K562 (cell line): ENCODE data around the gene JPH3. TPM values are rescaled to one million over a fixed set of nuclear protein-coding genes. Genes with fewer than 3 reads are reported as not detected.

Experiments used
- PHB ChIP-seq: fragments of 250-450 bp; sonication (Bioruptor Pico); IDR thresholded peaks from 2 replicates; pipeline ENCODE4 v1.5.0; 2021
- POLR3A ChIP-seq: IDR thresholded peaks from 2 replicates; pipeline ENCODE4 v1.6.1; 2011; ENCODE audit warnings: borderline replicate concordance, mild to moderate bottlenecking, moderate library complexity; ENCODE audit not compliant: insufficient read length, insufficient read depth; ENCODE audit errors: extremely low read depth
- POLR3G ChIP-seq: IDR thresholded peaks from 2 replicates; pipeline ENCODE4 v1.6.1; 2011; ENCODE audit not compliant: insufficient read length, insufficient replicate concordance; ENCODE audit errors: extremely low read depth
- SP2 ChIP-seq: IDR thresholded peaks from 2 replicates; pipeline ENCODE4 v1.6.1; 2011; ENCODE audit warnings: mild to moderate bottlenecking, low read depth, low read length, moderate library complexity; ENCODE audit not compliant: poor library complexity, severe bottlenecking; ENCODE audit errors: extremely low read depth
- TFAM ChIP-seq: fragments of 250-450 bp; sonication (Bioruptor Pico); conservative IDR thresholded peaks from 2 replicates; pipeline ENCODE4 v1.5.0; 2021; ENCODE audit warnings: mild to moderate bottlenecking, moderate library complexity
- TOE1 ChIP-seq, 2 experiments: fragments of 450-650 bp in 1 of 2; sonication (generic) in 1 of 2; formaldehyde crosslinking in 1 of 2; IDR thresholded peaks; 2 replicates each; pipeline versions ENCODE4 v1.7.1 to v1.8.0; 2016 to 2022; ENCODE audit warnings: borderline replicate concordance in 2 of 2, mild to moderate bottlenecking in 2 of 2, antibody characterized with exemption in 1 of 2, inconsistent platforms in 1 of 2, low read depth in 1 of 2, missing genetic modification reagents in 1 of 2, moderate library complexity in 1 of 2
- polyA plus RNA-seq, 8 experiments: library from polyadenylated mRNA; depleted of rRNA in 4 of 8; stranded (reverse) in 5 of 8; unstranded in 3 of 8; fragments of >200 nt; fragmentation: Nextera tagmentation in 2 of 8; fragmentation: Illumina TruSeq in 1 of 8; extraction: Ambion mirVana in 2 of 8; extraction: Trizol in 1 of 8; gene quantifications; 2 replicates each; pipeline versions ENCODE4 v1.2.1 to v1.2.3, GENCODE V29; 2011 to 2014; ENCODE audit warnings: inconsistent platforms in 1 of 8, missing spikeins in 1 of 8
- total RNA-seq, 7 experiments: library from RNA; depleted of rRNA in 6 of 7; stranded (reverse); fragments of >200 nt in 6 of 7; fragmentation: Illumina TruSeq in 2 of 7; extraction: Trizol in 2 of 7; gene quantifications; 2 replicates each; pipeline versions ENCODE4 v1.2.1 to v1.2.3, GENCODE V29; 2011 to 2021; ENCODE audit warnings: low replicate concordance in 1 of 7
- TF ChIP-seq, protein P1 (sequence below), 2 experiments: fragments of 450-650 bp; formaldehyde crosslinking in 1 of 2; IDR thresholded peaks; 2 replicates each; pipeline versions ENCODE4 v1.4.0 to v1.6.1; 2014 to 2020; ENCODE audit warnings: mild to moderate bottlenecking in 2 of 2, borderline replicate concordance in 1 of 2, low read depth in 1 of 2
- TF ChIP-seq, protein P2 (sequence below): fragments of 200-800 bp; sonication (Bioruptor generic); IDR thresholded peaks from 2 replicates; pipeline ENCODE4 v1.6.1; 2017; ENCODE audit warnings: missing genetic modification characterization, missing compliant biosample characterization
- TF ChIP-seq, protein P3 (sequence below), 2 experiments: IDR thresholded peaks in 1 of 2; conservative IDR thresholded peaks in 1 of 2; 2 replicates each; pipeline ENCODE4 v1.6.1; 2016; ENCODE audit warnings: low read depth in 2 of 2, mild to moderate bottlenecking in 1 of 2, missing compliant biosample characterization in 1 of 2, missing genetic modification characterization in 1 of 2, moderate library complexity in 1 of 2
- TF ChIP-seq, protein P4 (sequence below), 2 experiments: fragments of 200-800 bp in 1 of 2; sonication (Bioruptor generic) in 1 of 2; sonication (generic) in 1 of 2; formaldehyde crosslinking in 1 of 2; IDR thresholded peaks in 1 of 2; conservative IDR thresholded peaks in 1 of 2; 2 replicates each; pipeline versions ENCODE4 v1.5.0 to v1.6.1; 2016 to 2020; ENCODE audit warnings: missing compliant biosample characterization in 1 of 2, missing genetic modification characterization in 1 of 2, missing genetic modification reagents in 1 of 2

Gene JPH3
- total and polyA plus RNA-seq, 9 of the 15 experiments (the other 6 are each of a cell fraction or from before 2014, with no cell fraction given) = 0.01 TPM; not detected in 8

GRCh38 chr16:87661561-87661960 lies 59.3 kb downstream of the JPH3 start (continued):
- TF ChIP-seq, protein P1, sequence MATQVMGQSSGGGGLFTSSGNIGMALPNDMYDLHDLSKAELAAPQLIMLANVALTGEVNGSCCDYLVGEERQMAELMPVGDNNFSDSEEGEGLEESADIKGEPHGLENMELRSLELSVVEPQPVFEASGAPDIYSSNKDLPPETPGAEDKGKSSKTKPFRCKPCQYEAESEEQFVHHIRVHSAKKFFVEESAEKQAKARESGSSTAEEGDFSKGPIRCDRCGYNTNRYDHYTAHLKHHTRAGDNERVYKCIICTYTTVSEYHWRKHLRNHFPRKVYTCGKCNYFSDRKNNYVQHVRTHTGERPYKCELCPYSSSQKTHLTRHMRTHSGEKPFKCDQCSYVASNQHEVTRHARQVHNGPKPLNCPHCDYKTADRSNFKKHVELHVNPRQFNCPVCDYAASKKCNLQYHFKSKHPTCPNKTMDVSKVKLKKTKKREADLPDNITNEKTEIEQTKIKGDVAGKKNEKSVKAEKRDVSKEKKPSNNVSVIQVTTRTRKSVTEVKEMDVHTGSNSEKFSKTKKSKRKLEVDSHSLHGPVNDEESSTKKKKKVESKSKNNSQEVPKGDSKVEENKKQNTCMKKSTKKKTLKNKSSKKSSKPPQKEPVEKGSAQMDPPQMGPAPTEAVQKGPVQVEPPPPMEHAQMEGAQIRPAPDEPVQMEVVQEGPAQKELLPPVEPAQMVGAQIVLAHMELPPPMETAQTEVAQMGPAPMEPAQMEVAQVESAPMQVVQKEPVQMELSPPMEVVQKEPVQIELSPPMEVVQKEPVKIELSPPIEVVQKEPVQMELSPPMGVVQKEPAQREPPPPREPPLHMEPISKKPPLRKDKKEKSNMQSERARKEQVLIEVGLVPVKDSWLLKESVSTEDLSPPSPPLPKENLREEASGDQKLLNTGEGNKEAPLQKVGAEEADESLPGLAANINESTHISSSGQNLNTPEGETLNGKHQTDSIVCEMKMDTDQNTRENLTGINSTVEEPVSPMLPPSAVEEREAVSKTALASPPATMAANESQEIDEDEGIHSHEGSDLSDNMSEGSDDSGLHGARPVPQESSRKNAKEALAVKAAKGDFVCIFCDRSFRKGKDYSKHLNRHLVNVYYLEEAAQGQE (IDR thresholded peaks at IDR 0.05; ENCODE audit: borderline replicate concordance) = peak; percentile 99
- TF ChIP-seq, protein P1 (CRISPR knock-in tag; IDR thresholded peaks at IDR 0.05; ENCODE audit: low read depth) = peak; percentile 98
- TF ChIP-seq, protein P2, sequence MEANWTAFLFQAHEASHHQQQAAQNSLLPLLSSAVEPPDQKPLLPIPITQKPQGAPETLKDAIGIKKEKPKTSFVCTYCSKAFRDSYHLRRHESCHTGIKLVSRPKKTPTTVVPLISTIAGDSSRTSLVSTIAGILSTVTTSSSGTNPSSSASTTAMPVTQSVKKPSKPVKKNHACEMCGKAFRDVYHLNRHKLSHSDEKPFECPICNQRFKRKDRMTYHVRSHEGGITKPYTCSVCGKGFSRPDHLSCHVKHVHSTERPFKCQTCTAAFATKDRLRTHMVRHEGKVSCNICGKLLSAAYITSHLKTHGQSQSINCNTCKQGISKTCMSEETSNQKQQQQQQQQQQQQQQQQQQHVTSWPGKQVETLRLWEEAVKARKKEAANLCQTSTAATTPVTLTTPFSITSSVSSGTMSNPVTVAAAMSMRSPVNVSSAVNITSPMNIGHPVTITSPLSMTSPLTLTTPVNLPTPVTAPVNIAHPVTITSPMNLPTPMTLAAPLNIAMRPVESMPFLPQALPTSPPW (CRISPR knock-in tag) = peak; percentile 59
- TF ChIP-seq SP2 (no peak), TOE1 (IDR thresholded peaks at IDR 0.05; ENCODE audit: borderline replicate concordance) (no peak), TOE1 (CRISPR knock-in tag; IDR thresholded peaks at IDR 0.05; ENCODE audit: borderline replicate concordance, low read depth) (0 out of 2 replicates have a peak, but pooled peaks have one; percentile 59), TFAM (no peak), POLR3A (no peak), PHB (CRISPR knock-in tag) (no peak), POLR3G (no peak)
- TF ChIP-seq, protein P3, sequence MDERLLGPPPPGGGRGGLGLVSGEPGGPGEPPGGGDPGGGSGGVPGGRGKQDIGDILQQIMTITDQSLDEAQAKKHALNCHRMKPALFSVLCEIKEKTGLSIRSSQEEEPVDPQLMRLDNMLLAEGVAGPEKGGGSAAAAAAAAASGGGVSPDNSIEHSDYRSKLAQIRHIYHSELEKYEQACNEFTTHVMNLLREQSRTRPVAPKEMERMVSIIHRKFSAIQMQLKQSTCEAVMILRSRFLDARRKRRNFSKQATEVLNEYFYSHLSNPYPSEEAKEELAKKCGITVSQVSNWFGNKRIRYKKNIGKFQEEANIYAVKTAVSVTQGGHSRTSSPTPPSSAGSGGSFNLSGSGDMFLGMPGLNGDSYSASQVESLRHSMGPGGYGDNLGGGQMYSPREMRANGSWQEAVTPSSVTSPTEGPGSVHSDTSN (CRISPR knock-in tag; IDR thresholded peaks at IDR 0.05; ENCODE audit: low read depth) = no peak
- TF ChIP-seq, protein P3 (tag; conservative IDR thresholded peaks at IDR 0.05; ENCODE audit: low read depth) = no peak
- TF ChIP-seq, protein P4, sequence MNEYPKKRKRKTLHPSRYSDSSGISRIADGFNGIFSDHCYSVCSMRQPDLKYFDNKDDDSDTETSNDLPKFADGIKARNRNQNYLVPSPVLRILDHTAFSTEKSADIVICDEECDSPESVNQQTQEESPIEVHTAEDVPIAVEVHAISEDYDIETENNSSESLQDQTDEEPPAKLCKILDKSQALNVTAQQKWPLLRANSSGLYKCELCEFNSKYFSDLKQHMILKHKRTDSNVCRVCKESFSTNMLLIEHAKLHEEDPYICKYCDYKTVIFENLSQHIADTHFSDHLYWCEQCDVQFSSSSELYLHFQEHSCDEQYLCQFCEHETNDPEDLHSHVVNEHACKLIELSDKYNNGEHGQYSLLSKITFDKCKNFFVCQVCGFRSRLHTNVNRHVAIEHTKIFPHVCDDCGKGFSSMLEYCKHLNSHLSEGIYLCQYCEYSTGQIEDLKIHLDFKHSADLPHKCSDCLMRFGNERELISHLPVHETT (CRISPR knock-in tag; conservative IDR thresholded peaks at IDR 0.05 in 1 of 2, IDR thresholded peaks at IDR 0.05 in 1 of 2) = 0 out of 4 replicates have a peak, but pooled peaks of 1 of the 2 experiments have one; percentile 66
